B cell (primary cell): Measurements from ENCODE around the gene UGT2B15. TPM values are rescaled to one million over a fixed set of nuclear protein-coding genes. Genes with fewer than 3 reads are reported as not detected.
"Not testable (repeated sequence)": the region's sequence is repeated elsewhere in the genome, so short reads cannot be mapped to it uniquely, and the experiment has no call there.

Experiments
- ATAC-seq: fragments of 200-7000 bp; cut with Tn5 transposase; one replicate; pipeline ENCODE4 v1.10.0; 2021; ENCODE audit warnings: low read depth, mild to moderate bottlenecking, moderate number of reproducible peaks, moderate library complexity
- CTCF ChIA-PET: fragments of 350-600 bp; sonication (Branson Sonifier 250); formaldehyde crosslinking; loops from one replicate; lab custom pipeline; 2021; ENCODE audit warnings: antibody characterized with exemption, inconsistent platforms; lab: Charles Lee
- POLR2A ChIA-PET: fragments of 350-600 bp; sonication (Branson Sonifier 250); formaldehyde crosslinking; loops from one replicate; lab custom pipeline; 2021; ENCODE audit warnings: antibody characterized with exemption; lab: Charles Lee
- DNase-seq: peaks from one replicate; pipeline ENCODE4 v3.0.0; 2013
- H2AFZ ChIP-seq: 2 replicates; pipeline ENCODE4 v1.6.1; 2012; ENCODE audit warnings: mild to moderate bottlenecking, low read depth, low read length; ENCODE audit not compliant: insufficient read depth, poor library complexity, severe bottlenecking
- H3K27ac ChIP-seq, 2 donors: 1 replicate in 1 of 2; 2 replicates in 1 of 2; pipeline ENCODE4 v1.5.1; 2012 to 2013; ENCODE audit warnings: low read length in 2 of 2, mild to moderate bottlenecking in 2 of 2, moderate library complexity in 1 of 2
- H3K27me3 ChIP-seq, 4 experiments: fragments of 200-600 bp in 1 of 4; sonication (generic) in 1 of 4; replicated peaks in 1 of 4; 1 replicate in 2 of 4; 2 replicates in 2 of 4; pipeline versions ENCODE4 v1.6.1 to v1.7.0; 2013 to 2016; ENCODE audit warnings: low read length in 3 of 4, mild to moderate bottlenecking in 2 of 4, mixed read lengths in 1 of 4, moderate library complexity in 1 of 4; ENCODE audit not compliant: insufficient read depth in 4 of 4, control insufficient read depth in 3 of 4; ENCODE audit errors: control extremely low read depth in 1 of 4
- H3K36me3 ChIP-seq, 2 experiments: replicated peaks in 1 of 2; 1 replicate in 1 of 2; 2 replicates in 1 of 2; pipeline versions ENCODE4 v1.6.1 to v1.7.1; 2013; ENCODE audit warnings: low read length in 1 of 2; ENCODE audit not compliant: insufficient read depth in 2 of 2, control insufficient read depth in 1 of 2; ENCODE audit errors: control extremely low read depth in 1 of 2, extremely low read depth in 1 of 2
- H3K4me1 ChIP-seq, 2 donors: fragments of 200-600 bp in 1 of 2; sonication (generic) in 1 of 2; 1 replicate in 1 of 2; 2 replicates in 1 of 2; pipeline versions ENCODE4 v1.5.1 to v1.6.1; 2013 to 2017; ENCODE audit warnings: low read length in 2 of 2; ENCODE audit not compliant: control insufficient read depth in 2 of 2, insufficient read depth in 2 of 2
- H3K4me2 ChIP-seq: replicated peaks from 2 replicates; pipeline ENCODE3; 2012; ENCODE audit warnings: mild to moderate bottlenecking, low read depth, low read length; ENCODE audit not compliant: poor library complexity, severe bottlenecking
- H3K4me3 ChIP-seq, 5 experiments: fragments of 200-600 bp in 1 of 5; sonication (generic) in 1 of 5; 1 replicate in 3 of 5; 2 replicates in 2 of 5; pipeline versions ENCODE4 v1.5.1 to v1.7.0; 2011 to 2016; ENCODE audit warnings: low read length in 4 of 5, mild to moderate bottlenecking in 4 of 5, low read depth in 2 of 5, control low read depth in 1 of 5, moderate library complexity in 1 of 5; ENCODE audit not compliant: insufficient read depth in 1 of 5; ENCODE audit errors: control extremely low read depth in 1 of 5, extremely low read depth in 1 of 5
- H3K79me2 ChIP-seq: fragments of 200-600 bp; sonication (generic); one replicate; pipeline ENCODE4 v1.6.0; 2016; ENCODE audit warnings: low read length; ENCODE audit not compliant: control insufficient read depth, insufficient read depth
- H3K9ac ChIP-seq: fragments of 200-600 bp; sonication (generic); 2 replicates; pipeline ENCODE4 v1.6.1; 2017; ENCODE audit warnings: mild to moderate bottlenecking, low read length, moderate library complexity
- H3K9me3 ChIP-seq, 3 donors: one replicate each; pipeline versions ENCODE4 v1.6.1 to v1.7.1; 2013; ENCODE audit warnings: low read length in 2 of 3; ENCODE audit not compliant: control insufficient read depth in 2 of 3, insufficient read depth in 1 of 3; ENCODE audit errors: control extremely low read depth in 1 of 3
- H4K20me1 ChIP-seq: 2 replicates; pipeline ENCODE4 v1.6.0; 2012; ENCODE audit warnings: mild to moderate bottlenecking, low read length; ENCODE audit not compliant: insufficient read depth, control insufficient read depth, poor library complexity, severe bottlenecking
- H3K27ac Mint-ChIP-seq: one replicate; pipeline ENCODE4 v1.8.0; 2021; ENCODE audit warnings: mixed read lengths
- H3K27me3 Mint-ChIP-seq: one replicate; pipeline ENCODE4 v1.8.0; 2021; ENCODE audit warnings: mixed read lengths
- H3K4me1 Mint-ChIP-seq: one replicate; pipeline ENCODE4 v1.8.0; 2021; ENCODE audit warnings: mixed read lengths
- H3K4me3 Mint-ChIP-seq: one replicate; pipeline ENCODE4 v1.8.0; 2021; ENCODE audit warnings: mixed read lengths
- H3K9me3 Mint-ChIP-seq: one replicate; pipeline ENCODE4 v1.8.0; 2022; ENCODE audit warnings: mixed read lengths; ENCODE audit not compliant: insufficient read depth
- CTCF ChIP-seq: fragments of 200-600 bp; IDR thresholded peaks from one replicate; pipeline ENCODE4 v1.8.0; 2022; ENCODE audit warnings: antibody characterized with exemption, mild to moderate bottlenecking
- EZH2 ChIP-seq: IDR thresholded peaks from 2 replicates; pipeline ENCODE4 v1.6.1; 2012; ENCODE audit warnings: borderline replicate concordance, low read depth, mild to moderate bottlenecking, moderate library complexity, low read length; ENCODE audit not compliant: insufficient read depth, poor library complexity, severe bottlenecking
- WGBS: methylation state at CpG from one replicate; pipeline ENCODE4 v1.1.5; 2013; ENCODE audit warnings: missing lambda C conversion rate; ENCODE audit not compliant: insufficient coverage; 5-methylcytosine and 5-hydroxymethylcytosine counted together
- intact Hi-C: fragments of 100-400 bp; cut with micrococcal nuclease; formaldehyde crosslinking; loops from one replicate; pipeline ENCODE4 v1.10.0; 2022
- polyA plus RNA-seq: library from polyadenylated mRNA; depleted of rRNA; stranded (reverse); fragments of >200 nt; gene quantifications from 2 replicates; pipeline ENCODE4 v1.2.3, GENCODE V29; 2012
- total RNA-seq, 2 donors: library from RNA; stranded (reverse); fragments of 120-200 nt in 1 of 2; gene quantifications; 1 replicate in 1 of 2; 2 replicates in 1 of 2; pipeline versions ENCODE4 v1.2.3 to v1.2.4, GENCODE V29; 2013 to 2022

Gene UGT2B15
- total and polyA plus RNA-seq, 2 donors (not counting 1 experiment from before 2014, with no cell fraction given): not detected

DNA sequence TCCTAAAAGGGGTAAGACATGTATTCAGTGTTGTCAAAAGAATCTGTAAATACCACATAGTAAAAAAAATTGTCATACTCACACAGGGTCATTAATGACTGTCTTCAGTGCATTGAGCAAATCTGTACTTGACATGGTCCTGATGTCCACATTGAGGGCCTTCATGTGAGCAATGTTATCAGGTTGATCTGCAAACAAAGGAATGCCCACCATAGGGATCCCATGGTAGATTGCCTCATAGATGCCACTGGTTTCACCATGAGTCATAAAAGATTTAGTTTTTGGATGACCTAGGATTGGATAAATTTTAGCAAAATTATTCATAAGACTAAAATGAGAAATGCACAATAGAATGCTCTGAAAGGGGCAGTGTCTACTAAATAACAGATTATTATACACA is 38.1 kb upstream of the UGT2B15 start:
- intact Hi-C loops: no loop called here
- H3K27me3 ChIP-seq: no peaks in the 10 kb centered on the region
- no peaks in the 10 kb centered on the region for H3K36me3 ChIP-seq
- ChIA-PET CTCF (no interaction called here), POLR2A (no interaction called here)
- no peak overlapping the region for H3K4me2 ChIP-seq
- H3K9ac ChIP-seq: no peak overlapping the region
- DNase-seq: no peak
- H3K4me1 Mint-ChIP-seq: no peaks in the 10 kb centered on the region
- no peaks in the 10 kb centered on the region for H3K4me1 ChIP-seq
- H4K20me1 ChIP-seq: no peaks in the 10 kb centered on the region
- no peaks in the 10 kb centered on the region for H3K9me3 Mint-ChIP-seq
- H3K27ac Mint-ChIP-seq: no peak overlapping the region
- no peak for ATAC-seq
- no peak overlapping the region for H3K4me3 ChIP-seq
- no peak overlapping the region for H2AFZ ChIP-seq
- no peaks in the 10 kb centered on the region for H3K27me3 Mint-ChIP-seq
- H3K79me2 ChIP-seq: no peaks in the 10 kb centered on the region
- TF ChIP-seq EZH2: no peak
- TF ChIP-seq CTCF: no peak
- no peak overlapping the region for H3K27ac ChIP-seq
- no peaks in the 10 kb centered on the region for H3K9me3 ChIP-seq
- H3K4me3 Mint-ChIP-seq: no peak overlapping the region

- H3K9me3 ChIP-seq, CTCF ChIA-PET, H3K4me1 ChIP-seq, H3K4me1 Mint-ChIP-seq, H3K4me3 ChIP-seq, H3K27me3 Mint-ChIP-seq, H3K27ac ChIP-seq, H3K27ac Mint-ChIP-seq, intact Hi-C loops, H4K20me1 ChIP-seq, H2AFZ ChIP-seq, H3K79me2 ChIP-seq, H3K4me3 Mint-ChIP-seq, H3K9me3 Mint-ChIP-seq, H3K27me3 ChIP-seq, DNase-seq, H3K4me2 ChIP-seq, POLR2A ChIA-PET, H3K9ac ChIP-seq, ATAC-seq, H3K36me3 ChIP-seq: not testable (repeated sequence)
- 77% methylated on average over 2 of the region's 2 CpGs for WGBS
Measured at GRCh38 chr4:68703168-68703567, 32.7 kb upstream of the UGT2B15 start.
